ENCODE data around the gene STPG3. TPM values are rescaled to one million over a fixed set of nuclear protein-coding genes. Genes with fewer than 3 reads are reported as not detected.
A peak's percentile ranks its signal among the peaks of the same experiment; 100 is the strongest.

STPG3 gene
- total and polyA plus RNA-seq, 2 of the 8 experiments (the other 6 are each of a cell fraction or from before 2014, with no cell fraction given): not detected

DNA sequence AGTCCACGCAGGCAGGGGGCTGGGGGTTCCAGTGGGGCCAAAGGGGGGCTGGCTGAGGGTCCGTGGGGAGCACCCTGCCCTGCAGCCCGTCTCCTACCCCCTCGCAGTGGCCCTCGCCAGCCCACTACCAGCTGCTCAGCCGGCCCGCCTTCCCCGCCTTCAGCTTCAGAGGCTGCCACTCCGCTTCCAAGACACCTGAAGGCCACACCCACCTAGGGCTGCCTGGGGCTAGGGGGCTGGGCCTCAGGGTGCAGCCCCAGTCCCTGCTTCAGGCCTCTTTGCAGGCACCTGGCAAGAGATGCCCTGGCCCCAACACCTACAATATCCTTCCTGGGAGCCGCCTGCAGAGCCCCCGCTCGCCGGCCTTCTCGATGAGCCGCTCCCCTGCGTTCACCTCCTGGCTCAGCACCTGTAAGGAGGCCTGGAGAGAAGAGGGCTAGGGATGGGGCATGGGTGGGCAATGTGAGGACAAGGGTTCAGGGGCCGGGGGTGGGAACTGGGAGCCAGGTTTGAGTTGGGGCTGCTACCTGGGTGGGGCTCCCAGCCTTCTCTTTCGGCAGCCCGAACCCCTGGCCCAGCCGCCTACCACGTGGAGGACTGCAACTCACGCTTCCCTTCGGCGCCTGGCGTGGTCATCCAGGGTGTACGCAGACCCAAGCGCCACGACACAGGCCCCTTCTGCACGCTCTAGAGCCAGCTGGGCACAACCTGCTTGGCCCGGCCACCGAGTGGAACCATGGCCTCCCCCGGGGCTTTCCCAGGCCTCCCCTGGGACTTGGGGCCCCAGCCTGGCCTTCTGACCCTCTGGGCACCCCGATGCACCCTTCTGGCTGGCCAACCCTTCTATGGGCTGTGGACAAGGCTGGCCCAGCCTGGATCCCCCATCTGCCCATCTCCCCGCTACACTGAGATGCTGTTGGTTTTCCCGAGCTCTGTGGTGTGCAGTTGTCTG lies 1.7 kb downstream of the STPG3 start:
- Histone ChIP-seq H2BK5ac (ENCODE audit: low read depth, low read length) (no peak overlapping the region), H3K79me2 (ENCODE audit: control insufficient read depth in 1 of 2, insufficient read depth in 2 of 2, low read length in 2 of 2) (peaks cover 0 to 13% of the 10 kb centered on the region in 2 experiments; a peak in 2 of 4 replicates), H2AK5ac (ENCODE audit: low read depth, low read length) (no peak overlapping the region), H3K14ac (ENCODE audit: insufficient read length) (no peak overlapping the region), H4K8ac (ENCODE audit: extremely low read depth, insufficient read depth, low read length) (peak overlapping the region; percentile 0; the same call in 1 of the 2 replicates), H2AFZ (ENCODE audit: low read length) (no peak overlapping the region), H3K23ac (ENCODE audit: insufficient read length) (no peak overlapping the region), H4K5ac (ENCODE audit: insufficient read length, low read depth, low read length) (no peak overlapping the region), H2BK15ac (ENCODE audit: low read length) (no peak overlapping the region), H3K79me1 (ENCODE audit: low read depth, low read length) (peaks cover 9% of the 10 kb centered on the region), H4K91ac (replicated peaks; ENCODE audit: insufficient read length, low read length) (no peak overlapping the region), H3K4me3 (ENCODE audit: extremely low read depth in 1 of 4, insufficient read depth in 2 of 4, low read depth in 3 of 4, low read length in 4 of 4) (no peak overlapping the region), H3K27me3 (replicated peaks in 1 of 4; ENCODE audit: control insufficient read depth in 3 of 4, extremely low read depth in 1 of 4, insufficient read depth in 3 of 4, low read length in 3 of 4) (peaks cover 0 to 7% (median 0%) of the 10 kb centered on the region in 4 experiments; a peak in 3 of 7 replicates), H3K9ac (replicated peaks in 1 of 4; ENCODE audit: extremely low read depth in 1 of 4, low read depth in 3 of 4, low read length in 3 of 4) (no peak overlapping the region), H3K18ac (ENCODE audit: extremely low read depth, low read length) (no peak overlapping the region), H3K36me3 (ENCODE audit: control insufficient read depth in 2 of 4, insufficient read depth in 4 of 4, low read length in 3 of 4) (peaks cover 0 to 9% (median 4%) of the 10 kb centered on the region in 4 experiments; a peak in 2 of 8 replicates), H2BK12ac (ENCODE audit: low read depth, low read length) (0 out of 2 replicates have a peak overlapping the region, but pooled peaks have one; percentile 7), H3K4me2 (ENCODE audit: insufficient read depth in 1 of 2, low read depth in 2 of 2, low read length in 2 of 2) (peak overlapping the region in 1 of 2 experiments; percentile 28; a peak in 1 of 4 replicates), H3K27ac (ENCODE audit: low read depth, low read length) (no peak overlapping the region), H3K4me1 (replicated peaks in 1 of 4; ENCODE audit: control insufficient read depth in 3 of 4, insufficient read depth in 4 of 4, low read length in 3 of 4) (peaks cover 0 to 21% (median 16%) of the 10 kb centered on the region in 4 experiments; a peak in 5 of 7 replicates), H2BK120ac (replicated peaks; ENCODE audit: low read depth, low read length) (no peak overlapping the region), H3K56ac (replicated peaks; ENCODE audit: insufficient read length, low read depth, low read length) (no peak overlapping the region), H2BK20ac (ENCODE audit: low read length) (no peak overlapping the region), H4K20me1 (replicated peaks in 1 of 2; ENCODE audit: control insufficient read depth in 1 of 2, insufficient read depth in 2 of 2, low read length in 2 of 2) (peaks cover 0 to 5% of the 10 kb centered on the region in 2 experiments), H3K9me3 (ENCODE audit: insufficient read depth in 2 of 2, low read depth in 1 of 2, low read length in 1 of 2) (no peaks in the 10 kb centered on the region), H3K23me2 (ENCODE audit: low read depth, low read length) (peaks cover 14% of the 10 kb centered on the region; the same call in 1 of the 2 replicates), H3K4ac (replicated peaks; ENCODE audit: insufficient read length, low read depth, low read length) (no peak overlapping the region)
- FAIRE-seq (no peak), DNase-seq (ENCODE audit: low read depth in 1 of 2, low spot score in 2 of 2) (no peak)
- WGBS, 2 experiments (ENCODE audit: extremely low coverage in 1 of 2, insufficient coverage in 1 of 2, insufficient read length in 1 of 2, insufficient replicate concordance in 2 of 2, low coverage in 1 of 2, low lambda C conversion rate in 2 of 2, missing lambda C conversion rate in 1 of 2): 85% methylated on average over 28 of the region's 35 CpGs; no CpG with 5 or more reads in 1 of the 2 experiments
- POLR2A ChIA-PET (ENCODE audit: partially characterized antibody): interaction anchor here (47.8 to 69.9 kb wide), 2 partner anchors 4 to 18 kb away, joined by 1462 read pairs; partner anchors contain the start of genes CYSRT1, NDOR1, NELFB and RNF208
- CTCF ChIA-PET (ENCODE audit: partially characterized antibody): interaction anchor here (0.6 to 2.5 kb wide), 16 partner anchors 8 to 223 kb away, joined by 3 to 28 read pairs (median 4); partner anchors contain the start of genes RNF224, TOR4A and TUBB4B
- TF ChIP-seq SAP30 (IDR thresholded peaks at IDR 0.05; ENCODE audit: insufficient read depth, insufficient replicate concordance, low read length): no peak
- 0 out of 2 replicates have a peak, but pooled peaks have one; percentile 34 for TF ChIP-seq E2F6 (IDR thresholded peaks at IDR 0.05)
- TF ChIP-seq RFX5 (IDR thresholded peaks at IDR 0.05; ENCODE audit: borderline replicate concordance, low read depth, low read length): no peak
- TF ChIP-seq NRF1 (IDR thresholded peaks at IDR 0.05; ENCODE audit: low read depth, low read length): no peak
- no peak for TF ChIP-seq SP1 (IDR thresholded peaks at IDR 0.05; ENCODE audit: low read depth, low read length)
- no peak for TF ChIP-seq TBP (IDR thresholded peaks at IDR 0.05; ENCODE audit: low read depth, low read length)

Data from H1 (cell line).